A549 treated with AZD9567 at 1 μM for 4 hours (cell line): Measurements from ENCODE around the gene POGK. TPM values are rescaled to one million over a fixed set of nuclear protein-coding genes. Genes with fewer than 3 reads are reported as not detected.

ENCODE experiments used
- total RNA-seq: library from RNA; stranded (reverse); fragments of 200-300 nt; extraction: Qiagen RNA extraction; gene quantifications from 5 replicates; pipeline ENCODE4 v1.2.3, GENCODE V29; 2022; ENCODE audit not compliant: insufficient read depth

Gene POGK
- total RNA-seq = 25.8 to 34.7 TPM (median 27.6 TPM) in 5 replicates

GRCh38 chr1:166838766-166839599 is at the start of gene POGK:
Gene POGK, plus strand, starts transcription at chr1:166839475. Its CDS starts 1,482 bp downstream, at chr1:166840957.

GRCh38 chr1:166875734-166876539 is 36.7 kb downstream of the POGK start, which contains the start of gene TADA1:
Gene TADA1, minus strand, starts transcription at chr1:166876264. Its CDS starts 31 bp downstream, at chr1:166876233.

Other genes starting within 250 kb of the POGK start
- gene TADA1, start 36.8 kb downstream of the POGK start, total RNA-seq = 10.5 to 14.8 TPM (median 13.4 TPM) in 5 replicates
- 0.03 to 0.05 TPM in 2 of 5 replicates, not detected in the others for gene ILDR2, start 136.1 kb downstream of the POGK start, total RNA-seq
- gene MAEL, start 149.8 kb downstream of the POGK start, total RNA-seq = not detected in 5 replicates